ENCODE measurements around the gene XKR8.

- TF ChIP-seq CTCF (IDR thresholded peaks at IDR 0.05) (no peak), POLR2A (IDR thresholded peaks at IDR 0.05) (no peak), EP300 (IDR thresholded peaks at IDR 0.05) (no peak)
Measured at GRCh38 chr1:27967884-27968466, 8.2 kb downstream of the XKR8 start.
